OCI-LY3 (cell line): ENCODE data around the gene MINDY4B.

Source experiments
- EZH2phosphoT487 ChIP-seq: fragments of 200-600 bp; shearing (Covaris generic); IDR thresholded peaks from 2 replicates; pipeline ENCODE4 v1.6.1; 2018; ENCODE audit warnings: antibody characterized with exemption, mixed run types, low read depth
- TF ChIP-seq, protein P1 (sequence below): fragments of 200-600, 300-600 bp; sonication (generic); IDR thresholded peaks from 2 replicates; pipeline ENCODE4 v1.5.1; 2014; ENCODE audit warnings: antibody characterized with exemption, low read length, low read depth

DNA sequence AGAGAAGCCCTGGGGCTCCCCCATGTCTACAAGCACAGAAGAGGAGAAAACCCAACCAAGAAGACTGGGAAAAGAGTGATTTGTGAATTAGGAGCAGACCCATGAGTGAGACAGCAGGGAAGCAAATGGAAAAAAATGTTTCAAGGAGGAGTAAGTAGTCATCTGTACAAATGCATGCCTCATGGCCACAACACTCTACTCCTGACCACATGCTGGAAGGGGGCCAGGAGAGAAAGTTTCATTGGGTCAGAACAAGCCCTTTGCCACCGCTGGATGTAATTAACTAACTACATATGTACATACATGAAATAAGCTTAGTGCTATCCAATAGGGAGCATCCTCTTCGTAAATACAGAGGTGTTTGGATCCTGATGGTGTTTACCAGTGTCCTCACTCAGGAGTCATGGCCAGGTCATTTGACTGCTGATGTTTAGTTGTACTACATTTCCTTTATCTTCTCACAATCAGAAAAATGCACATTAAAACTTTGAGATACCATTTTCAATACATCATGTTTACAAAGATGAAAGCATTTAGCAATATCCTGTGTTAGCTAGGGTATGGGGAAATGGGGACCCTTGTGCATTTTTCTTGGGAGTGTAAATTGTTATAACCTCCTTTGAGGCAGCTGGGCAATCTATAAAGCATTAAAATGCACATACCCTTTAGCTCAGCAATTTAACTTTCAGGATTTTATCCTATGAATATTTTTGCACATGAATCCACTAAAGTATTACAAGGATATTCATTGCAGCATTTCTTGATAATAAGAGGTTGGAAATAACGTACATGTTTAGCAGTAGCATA lies 40.2 kb upstream of the MINDY4B start:
- TF ChIP-seq, protein P1, sequence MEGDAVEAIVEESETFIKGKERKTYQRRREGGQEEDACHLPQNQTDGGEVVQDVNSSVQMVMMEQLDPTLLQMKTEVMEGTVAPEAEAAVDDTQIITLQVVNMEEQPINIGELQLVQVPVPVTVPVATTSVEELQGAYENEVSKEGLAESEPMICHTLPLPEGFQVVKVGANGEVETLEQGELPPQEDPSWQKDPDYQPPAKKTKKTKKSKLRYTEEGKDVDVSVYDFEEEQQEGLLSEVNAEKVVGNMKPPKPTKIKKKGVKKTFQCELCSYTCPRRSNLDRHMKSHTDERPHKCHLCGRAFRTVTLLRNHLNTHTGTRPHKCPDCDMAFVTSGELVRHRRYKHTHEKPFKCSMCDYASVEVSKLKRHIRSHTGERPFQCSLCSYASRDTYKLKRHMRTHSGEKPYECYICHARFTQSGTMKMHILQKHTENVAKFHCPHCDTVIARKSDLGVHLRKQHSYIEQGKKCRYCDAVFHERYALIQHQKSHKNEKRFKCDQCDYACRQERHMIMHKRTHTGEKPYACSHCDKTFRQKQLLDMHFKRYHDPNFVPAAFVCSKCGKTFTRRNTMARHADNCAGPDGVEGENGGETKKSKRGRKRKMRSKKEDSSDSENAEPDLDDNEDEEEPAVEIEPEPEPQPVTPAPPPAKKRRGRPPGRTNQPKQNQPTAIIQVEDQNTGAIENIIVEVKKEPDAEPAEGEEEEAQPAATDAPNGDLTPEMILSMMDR, result no peak
- TF ChIP-seq EZH2phosphoT487, result no peak
